MM.1S (cell line): ENCODE results near the gene CDK17.

Experiments
- EZH2 ChIP-seq: fragments of 300-600 bp; sonication (generic); optimal IDR thresholded peaks from 2 replicates; pipeline ENCODE3; 2017; ENCODE audit warnings: low read depth, mild to moderate bottlenecking, antibody characterized with exemption, low read length, mixed read lengths
- EZH2phosphoT487 ChIP-seq: fragments of 300-600 bp; sonication (generic); IDR thresholded peaks from 2 replicates; pipeline ENCODE4 v1.6.1; 2018; ENCODE audit warnings: antibody characterized with exemption, low read length
- TF ChIP-seq, protein P1 (sequence below): fragments of 300-600 bp; sonication (generic); IDR thresholded peaks from 2 replicates; pipeline ENCODE4 v1.5.1; 2016; ENCODE audit warnings: antibody characterized with exemption, low read length, mixed read lengths

- no peak for TF ChIP-seq EZH2phosphoT487
- TF ChIP-seq, protein P1, sequence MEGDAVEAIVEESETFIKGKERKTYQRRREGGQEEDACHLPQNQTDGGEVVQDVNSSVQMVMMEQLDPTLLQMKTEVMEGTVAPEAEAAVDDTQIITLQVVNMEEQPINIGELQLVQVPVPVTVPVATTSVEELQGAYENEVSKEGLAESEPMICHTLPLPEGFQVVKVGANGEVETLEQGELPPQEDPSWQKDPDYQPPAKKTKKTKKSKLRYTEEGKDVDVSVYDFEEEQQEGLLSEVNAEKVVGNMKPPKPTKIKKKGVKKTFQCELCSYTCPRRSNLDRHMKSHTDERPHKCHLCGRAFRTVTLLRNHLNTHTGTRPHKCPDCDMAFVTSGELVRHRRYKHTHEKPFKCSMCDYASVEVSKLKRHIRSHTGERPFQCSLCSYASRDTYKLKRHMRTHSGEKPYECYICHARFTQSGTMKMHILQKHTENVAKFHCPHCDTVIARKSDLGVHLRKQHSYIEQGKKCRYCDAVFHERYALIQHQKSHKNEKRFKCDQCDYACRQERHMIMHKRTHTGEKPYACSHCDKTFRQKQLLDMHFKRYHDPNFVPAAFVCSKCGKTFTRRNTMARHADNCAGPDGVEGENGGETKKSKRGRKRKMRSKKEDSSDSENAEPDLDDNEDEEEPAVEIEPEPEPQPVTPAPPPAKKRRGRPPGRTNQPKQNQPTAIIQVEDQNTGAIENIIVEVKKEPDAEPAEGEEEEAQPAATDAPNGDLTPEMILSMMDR = no peak
- TF ChIP-seq EZH2 = no peak
Observed at GRCh38 chr12:96241846-96242256, 158.4 kb downstream of the CDK17 start.
